HUDEP-2 (cell line): ENCODE data around the gene TMEM252.

Experiments used
- DNase-seq, 76 experiments: peaks; one replicate each; lab custom pipeline; 2025; ENCODE audit not compliant: unreplicated experiment in 76 of 76; lab: John Stamatoyannopoulos, UW

TMEM252 gene

GRCh38 chr9:68540712-68541535, at the start of gene TMEM252:
Gene TMEM252, minus strand, starts transcription at chr9:68540883. Its CDS starts 69 bp downstream, at chr9:68540814.
- no peak for DNase-seq

GRCh38 chr9:68585034-68585761, 44.5 kb upstream of the TMEM252 start:
- no peak for DNase-seq

GRCh38 chr9:68584189-68585033, 43.7 kb upstream of the TMEM252 start:
- peak in 73 of 76 experiments; percentile 3 to 91 (median 73) for DNase-seq

- DNase-seq = no peak
Observed at GRCh38 chr9:68581696-68582095, 41.0 kb upstream of the TMEM252 start.

- DNase-seq = no peak
Observed at GRCh38 chr9:68577774-68578591, 37.3 kb upstream of the TMEM252 start.

GRCh38 chr9:68575817-68576216, 35.1 kb upstream of the TMEM252 start:
- no peak for DNase-seq

GRCh38 chr9:68574150-68574549, 33.5 kb upstream of the TMEM252 start:
- no peak for DNase-seq

GRCh38 chr9:68567565-68567964, 26.9 kb upstream of the TMEM252 start:
- no peak for DNase-seq

GRCh38 chr9:68562461-68562860, 21.8 kb upstream of the TMEM252 start:
- no peak for DNase-seq

- DNase-seq = peak in 53 of 76 experiments; percentile 2 to 65 (median 30)
Observed at GRCh38 chr9:68560071-68560844, 19.6 kb upstream of the TMEM252 start.

GRCh38 chr9:68558545-68558944, 17.9 kb upstream of the TMEM252 start:
- DNase-seq = no peak

- no peak for DNase-seq
Observed at GRCh38 chr9:68555437-68556150, 14.9 kb upstream of the TMEM252 start.

GRCh38 chr9:68552700-68553476, 12.2 kb upstream of the TMEM252 start:
- no peak for DNase-seq

GRCh38 chr9:68551191-68551590, 10.5 kb upstream of the TMEM252 start:
- DNase-seq = no peak

- no peak for DNase-seq
Observed at GRCh38 chr9:68548241-68548640, 7.6 kb upstream of the TMEM252 start.

- DNase-seq = no peak
Observed at GRCh38 chr9:68547417-68547816, 6.7 kb upstream of the TMEM252 start.

- DNase-seq = no peak
Observed at GRCh38 chr9:68546596-68547390, 6.1 kb upstream of the TMEM252 start.
